ENCODE data around the gene EXO1.

DNA sequence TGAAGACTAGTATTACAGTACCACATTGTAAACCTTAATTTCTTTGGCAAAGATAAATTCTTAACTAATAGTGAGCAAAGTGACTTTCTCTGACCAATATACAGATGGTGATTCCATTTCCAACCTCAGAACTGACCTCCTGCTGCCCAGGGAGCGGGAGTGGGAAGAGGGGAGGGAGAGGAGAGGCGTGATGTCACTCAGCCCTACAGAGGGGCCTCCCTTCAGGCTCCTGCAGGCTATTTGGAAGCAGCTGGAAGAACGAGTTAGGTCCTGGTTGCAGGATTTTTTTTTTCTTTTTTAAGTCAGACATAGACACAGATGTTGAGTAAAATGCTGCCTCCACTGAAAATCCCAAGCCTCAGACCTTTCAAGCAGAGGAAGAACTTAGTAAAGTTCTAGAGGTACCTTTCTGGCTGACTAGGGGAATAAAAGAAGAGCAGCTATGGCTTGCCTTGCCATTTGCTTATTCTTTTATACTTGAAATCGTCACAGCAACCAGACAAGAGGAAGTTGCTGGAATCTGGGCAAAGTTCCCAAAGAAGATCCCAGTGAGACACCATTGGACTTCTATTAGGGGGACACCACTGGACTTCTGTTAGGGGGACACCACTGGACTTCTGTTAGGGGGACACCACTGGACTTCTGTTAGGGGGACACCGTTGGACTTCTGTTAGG, 54.5 kb downstream of the EXO1 start:
- TF ChIP-seq, protein P1, sequence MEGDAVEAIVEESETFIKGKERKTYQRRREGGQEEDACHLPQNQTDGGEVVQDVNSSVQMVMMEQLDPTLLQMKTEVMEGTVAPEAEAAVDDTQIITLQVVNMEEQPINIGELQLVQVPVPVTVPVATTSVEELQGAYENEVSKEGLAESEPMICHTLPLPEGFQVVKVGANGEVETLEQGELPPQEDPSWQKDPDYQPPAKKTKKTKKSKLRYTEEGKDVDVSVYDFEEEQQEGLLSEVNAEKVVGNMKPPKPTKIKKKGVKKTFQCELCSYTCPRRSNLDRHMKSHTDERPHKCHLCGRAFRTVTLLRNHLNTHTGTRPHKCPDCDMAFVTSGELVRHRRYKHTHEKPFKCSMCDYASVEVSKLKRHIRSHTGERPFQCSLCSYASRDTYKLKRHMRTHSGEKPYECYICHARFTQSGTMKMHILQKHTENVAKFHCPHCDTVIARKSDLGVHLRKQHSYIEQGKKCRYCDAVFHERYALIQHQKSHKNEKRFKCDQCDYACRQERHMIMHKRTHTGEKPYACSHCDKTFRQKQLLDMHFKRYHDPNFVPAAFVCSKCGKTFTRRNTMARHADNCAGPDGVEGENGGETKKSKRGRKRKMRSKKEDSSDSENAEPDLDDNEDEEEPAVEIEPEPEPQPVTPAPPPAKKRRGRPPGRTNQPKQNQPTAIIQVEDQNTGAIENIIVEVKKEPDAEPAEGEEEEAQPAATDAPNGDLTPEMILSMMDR (conservative IDR thresholded peaks at IDR 0.05; ENCODE audit: low read depth, low read length) = no peak
- TF ChIP-seq EZH2 (IDR thresholded peaks at IDR 0.05; ENCODE audit: borderline replicate concordance, low read depth, low read length, poor library complexity, severe bottlenecking) = no peak
